HG03103 (cell line): ENCODE data around the gene ADH1C.

Experiments used
- ATAC-seq: cut with Tn5 transposase; IDR thresholded peaks from one replicate; pipeline ENCODE4 v1.9.1; 2021; ENCODE audit warnings: low read depth; ENCODE audit not compliant: unreplicated experiment

Gene ADH1C

GRCh38 chr4:99305638-99306400 lies 46.7 kb downstream of the ADH1C start:
- no peak for ATAC-seq

GRCh38 chr4:99301376-99302164 lies 51.0 kb downstream of the ADH1C start:
- ATAC-seq: no peak

- ATAC-seq: no peak
Measured at GRCh38 chr4:99300934-99301333, 51.6 kb downstream of the ADH1C start.

- no peak for ATAC-seq
Measured at GRCh38 chr4:99293357-99293756, 59.2 kb downstream of the ADH1C start.

- no peak for ATAC-seq
Measured at GRCh38 chr4:99290848-99291786, 61.4 kb downstream of the ADH1C start, which contains the start of gene ADH1A. Gene ADH1A (minus strand): TSS chr4:99290985. CDS start chr4:99290914, 71 bp downstream.
